Measurements from ENCODE around the gene CPA1. TPM values are rescaled to one million over a fixed set of nuclear protein-coding genes. Genes with fewer than 3 reads are reported as not detected.

Gene CPA1
- total RNA-seq, 1 experiment from 2014 or later: not detected

GRCh38 chr7:130359276-130359857 lies 20.9 kb upstream of the CPA1 start:
- H3K27me3 ChIP-seq (ENCODE audit: low read length): peaks cover 3% of the 10 kb centered on the region; the same call in 1 of the 2 replicates
- no peaks in the 10 kb centered on the region for H3K79me2 ChIP-seq (ENCODE audit: low read length)
- H3K9me3 ChIP-seq (ENCODE audit: low read length): no peaks in the 10 kb centered on the region
- no peaks in the 10 kb centered on the region for H3K36me3 ChIP-seq (ENCODE audit: insufficient read depth, low read length)
- H3K4me2 ChIP-seq (ENCODE audit: low read depth, low read length, poor library complexity, severe bottlenecking): no peak overlapping the region
- DNase-seq: no peak
- H3K4me3 ChIP-seq (ENCODE audit: low read length): no peak overlapping the region
- no peak overlapping the region for H3K27ac ChIP-seq (ENCODE audit: low read length)
- H3K9me2 ChIP-seq (replicated peaks; ENCODE audit: insufficient read depth, low read length): no peaks in the 10 kb centered on the region
- H2AFZ ChIP-seq (ENCODE audit: low read length): no peak overlapping the region
- no peaks in the 10 kb centered on the region for H3K4me1 ChIP-seq (ENCODE audit: low read length)
- H3K9ac ChIP-seq (ENCODE audit: low read length): no peak overlapping the region
- H4K20me1 ChIP-seq (ENCODE audit: insufficient read depth, low read depth, low read length): no peaks in the 10 kb centered on the region

GRCh38 chr7:130360518-130360917 lies 19.8 kb upstream of the CPA1 start:
- Histone ChIP-seq H3K27ac (ENCODE audit: low read length) (no peak overlapping the region), H3K9me3 (ENCODE audit: low read length) (no peaks in the 10 kb centered on the region), H3K4me3 (ENCODE audit: low read length) (no peak overlapping the region), H3K9me2 (replicated peaks; ENCODE audit: insufficient read depth, low read length) (no peaks in the 10 kb centered on the region), H3K4me1 (ENCODE audit: low read length) (no peaks in the 10 kb centered on the region; the same call in 1 of the 2 replicates), H3K79me2 (ENCODE audit: low read length) (no peaks in the 10 kb centered on the region), H3K36me3 (ENCODE audit: insufficient read depth, low read length) (no peaks in the 10 kb centered on the region), H3K27me3 (ENCODE audit: low read length) (peaks cover 3% of the 10 kb centered on the region; the same call in 1 of the 2 replicates), H2AFZ (ENCODE audit: low read length) (no peak overlapping the region), H3K4me2 (ENCODE audit: low read depth, low read length, poor library complexity, severe bottlenecking) (no peak overlapping the region), H3K9ac (ENCODE audit: low read length) (no peak overlapping the region), H4K20me1 (ENCODE audit: insufficient read depth, low read depth, low read length) (no peaks in the 10 kb centered on the region)
- DNase-seq: no peak

- DNase-seq: no peak
- H3K9me2 ChIP-seq (replicated peaks; ENCODE audit: insufficient read depth, low read length): no peaks in the 10 kb centered on the region
- H3K27me3 ChIP-seq (ENCODE audit: low read length): peaks cover 3% of the 10 kb centered on the region; the same call in 1 of the 2 replicates
- no peak overlapping the region for H3K27ac ChIP-seq (ENCODE audit: low read length)
- no peaks in the 10 kb centered on the region for H4K20me1 ChIP-seq (ENCODE audit: insufficient read depth, low read depth, low read length)
- no peak overlapping the region for H3K9ac ChIP-seq (ENCODE audit: low read length)
- no peaks in the 10 kb centered on the region for H3K36me3 ChIP-seq (ENCODE audit: insufficient read depth, low read length)
- H3K4me1 ChIP-seq (ENCODE audit: low read length): no peaks in the 10 kb centered on the region; the same call in 1 of the 2 replicates
- H3K9me3 ChIP-seq (ENCODE audit: low read length): no peaks in the 10 kb centered on the region
- H3K4me2 ChIP-seq (ENCODE audit: low read depth, low read length, poor library complexity, severe bottlenecking): no peak overlapping the region
- no peak overlapping the region for H2AFZ ChIP-seq (ENCODE audit: low read length)
- no peaks in the 10 kb centered on the region for H3K79me2 ChIP-seq (ENCODE audit: low read length)
- no peak overlapping the region for H3K4me3 ChIP-seq (ENCODE audit: low read length)
Observed at GRCh38 chr7:130361681-130362080, 18.6 kb upstream of the CPA1 start.

GRCh38 chr7:130362251-130362816 lies 18.0 kb upstream of the CPA1 start:
- H2AFZ ChIP-seq (ENCODE audit: low read length): no peak overlapping the region
- no peak overlapping the region for H3K9ac ChIP-seq (ENCODE audit: low read length)
- no peaks in the 10 kb centered on the region for H3K36me3 ChIP-seq (ENCODE audit: insufficient read depth, low read length)
- no peaks in the 10 kb centered on the region for H3K9me3 ChIP-seq (ENCODE audit: low read length)
- no peak overlapping the region for H3K4me3 ChIP-seq (ENCODE audit: low read length)
- peaks cover 3% of the 10 kb centered on the region; the same call in 1 of the 2 replicates for H3K27me3 ChIP-seq (ENCODE audit: low read length)
- H3K9me2 ChIP-seq (replicated peaks; ENCODE audit: insufficient read depth, low read length): no peaks in the 10 kb centered on the region
- no peak overlapping the region for H3K4me2 ChIP-seq (ENCODE audit: low read depth, low read length, poor library complexity, severe bottlenecking)
- no peaks in the 10 kb centered on the region for H4K20me1 ChIP-seq (ENCODE audit: insufficient read depth, low read depth, low read length)
- H3K4me1 ChIP-seq (ENCODE audit: low read length): no peaks in the 10 kb centered on the region; the same call in 1 of the 2 replicates
- H3K79me2 ChIP-seq (ENCODE audit: low read length): no peaks in the 10 kb centered on the region
- no peak overlapping the region for H3K27ac ChIP-seq (ENCODE audit: low read length)
- DNase-seq: no peak

GRCh38 chr7:130363026-130363847 lies 17.1 kb upstream of the CPA1 start:
- DNase-seq: no peak
- Histone ChIP-seq H3K9ac (ENCODE audit: low read length) (no peak overlapping the region), H3K36me3 (ENCODE audit: insufficient read depth, low read length) (no peaks in the 10 kb centered on the region), H3K9me2 (replicated peaks; ENCODE audit: insufficient read depth, low read length) (no peaks in the 10 kb centered on the region), H3K4me2 (ENCODE audit: low read depth, low read length, poor library complexity, severe bottlenecking) (no peak overlapping the region), H4K20me1 (ENCODE audit: insufficient read depth, low read depth, low read length) (no peaks in the 10 kb centered on the region), H3K27me3 (ENCODE audit: low read length) (peaks cover 3% of the 10 kb centered on the region; the same call in 1 of the 2 replicates), H3K4me3 (ENCODE audit: low read length) (no peak overlapping the region), H3K27ac (ENCODE audit: low read length) (no peak overlapping the region), H3K79me2 (ENCODE audit: low read length) (no peaks in the 10 kb centered on the region), H3K4me1 (ENCODE audit: low read length) (no peaks in the 10 kb centered on the region; the same call in 1 of the 2 replicates), H2AFZ (ENCODE audit: low read length) (no peak overlapping the region), H3K9me3 (ENCODE audit: low read length) (no peaks in the 10 kb centered on the region)

GRCh38 chr7:130364451-130364850 lies 15.8 kb upstream of the CPA1 start:
- H4K20me1 ChIP-seq (ENCODE audit: insufficient read depth, low read depth, low read length): no peaks in the 10 kb centered on the region
- H3K27me3 ChIP-seq (ENCODE audit: low read length): 0 out of 2 replicates have a peak, but pooled peaks cover 3% of the 10 kb centered on the region
- no peak overlapping the region for H2AFZ ChIP-seq (ENCODE audit: low read length)
- H3K4me3 ChIP-seq (ENCODE audit: low read length): no peak overlapping the region
- no peaks in the 10 kb centered on the region for H3K9me2 ChIP-seq (replicated peaks; ENCODE audit: insufficient read depth, low read length)
- H3K4me1 ChIP-seq (ENCODE audit: low read length): no peaks in the 10 kb centered on the region; the same call in 1 of the 2 replicates
- H3K9me3 ChIP-seq (ENCODE audit: low read length): no peaks in the 10 kb centered on the region
- no peak overlapping the region for H3K4me2 ChIP-seq (ENCODE audit: low read depth, low read length, poor library complexity, severe bottlenecking)
- H3K27ac ChIP-seq (ENCODE audit: low read length): no peak overlapping the region
- no peaks in the 10 kb centered on the region for H3K79me2 ChIP-seq (ENCODE audit: low read length)
- DNase-seq: no peak
- no peaks in the 10 kb centered on the region for H3K36me3 ChIP-seq (ENCODE audit: insufficient read depth, low read length)
- H3K9ac ChIP-seq (ENCODE audit: low read length): no peak overlapping the region

- DNase-seq: no peak
- Histone ChIP-seq H4K20me1 (ENCODE audit: insufficient read depth, low read depth, low read length) (no peaks in the 10 kb centered on the region), H2AFZ (ENCODE audit: low read length) (no peak overlapping the region), H3K27me3 (ENCODE audit: low read length) (0 out of 2 replicates have a peak, but pooled peaks cover 3% of the 10 kb centered on the region), H3K4me2 (ENCODE audit: low read depth, low read length, poor library complexity, severe bottlenecking) (no peak overlapping the region), H3K4me1 (ENCODE audit: low read length) (no peaks in the 10 kb centered on the region; the same call in 1 of the 2 replicates), H3K9me2 (replicated peaks; ENCODE audit: insufficient read depth, low read length) (no peaks in the 10 kb centered on the region), H3K36me3 (ENCODE audit: insufficient read depth, low read length) (no peaks in the 10 kb centered on the region), H3K79me2 (ENCODE audit: low read length) (no peaks in the 10 kb centered on the region), H3K9ac (ENCODE audit: low read length) (no peak overlapping the region), H3K9me3 (ENCODE audit: low read length) (no peaks in the 10 kb centered on the region), H3K27ac (ENCODE audit: low read length) (no peak overlapping the region), H3K4me3 (ENCODE audit: low read length) (no peak overlapping the region)
Observed at GRCh38 chr7:130365088-130365487, 15.2 kb upstream of the CPA1 start.
